ENCODE results near the gene CENPP.

- TF ChIP-seq YY1 (IDR thresholded peaks at IDR 0.05; ENCODE audit: insufficient read depth, insufficient read length) = no peak
- no peak for TF ChIP-seq ZNF274 (IDR thresholded peaks at IDR 0.05; ENCODE audit: low read depth, low read length)
Observed at GRCh38 chr9:92405818-92406217, 80.1 kb downstream of the CENPP start.
